VCaP (cell line): ENCODE measurements around the gene RNF167.

Experiments used
- H3K27ac ChIP-seq: fragments of 450-650 bp; 2 replicates; pipeline ENCODE4 v1.5.1; 2017
- TF ChIP-seq, protein P1 (sequence below): fragments of 450-650 bp; conservative IDR thresholded peaks from 2 replicates; pipeline ENCODE4 v1.5.1; 2017; ENCODE audit warnings: mild to moderate bottlenecking, moderate library complexity

The RNF167 gene

DNA sequence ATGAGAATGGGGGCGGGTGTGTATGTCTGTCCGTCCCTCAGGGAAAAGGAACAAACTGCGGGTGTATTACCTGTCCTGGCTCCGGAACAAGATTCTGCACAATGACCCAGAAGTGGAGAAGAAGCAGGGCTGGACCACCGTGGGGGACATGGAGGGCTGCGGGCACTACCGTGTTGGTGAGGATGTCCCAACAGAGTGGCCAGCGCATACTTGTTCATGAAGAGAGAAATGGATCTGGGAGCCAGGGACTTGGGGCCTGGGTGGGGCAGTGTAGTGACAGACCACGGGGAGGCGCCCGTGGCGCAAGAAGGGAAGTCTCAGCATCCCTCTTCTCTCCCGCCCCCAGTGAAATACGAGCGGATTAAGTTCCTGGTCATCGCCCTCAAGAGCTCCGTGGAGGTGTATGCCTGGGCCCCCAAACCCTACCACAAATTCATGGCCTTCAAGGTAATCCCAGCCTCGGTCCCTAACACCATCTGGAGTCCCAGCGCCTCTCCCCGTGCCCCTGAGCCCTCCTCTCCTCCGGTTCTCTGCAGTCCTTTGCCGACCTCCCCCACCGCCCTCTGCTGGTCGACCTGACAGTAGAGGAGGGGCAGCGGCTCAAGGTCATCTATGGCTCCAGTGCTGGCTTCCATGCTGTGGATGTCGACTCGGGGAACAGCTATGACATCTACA lies 44.3 kb upstream of the RNF167 start:
- H3K27ac ChIP-seq = no peak overlapping the region
- TF ChIP-seq, protein P1, sequence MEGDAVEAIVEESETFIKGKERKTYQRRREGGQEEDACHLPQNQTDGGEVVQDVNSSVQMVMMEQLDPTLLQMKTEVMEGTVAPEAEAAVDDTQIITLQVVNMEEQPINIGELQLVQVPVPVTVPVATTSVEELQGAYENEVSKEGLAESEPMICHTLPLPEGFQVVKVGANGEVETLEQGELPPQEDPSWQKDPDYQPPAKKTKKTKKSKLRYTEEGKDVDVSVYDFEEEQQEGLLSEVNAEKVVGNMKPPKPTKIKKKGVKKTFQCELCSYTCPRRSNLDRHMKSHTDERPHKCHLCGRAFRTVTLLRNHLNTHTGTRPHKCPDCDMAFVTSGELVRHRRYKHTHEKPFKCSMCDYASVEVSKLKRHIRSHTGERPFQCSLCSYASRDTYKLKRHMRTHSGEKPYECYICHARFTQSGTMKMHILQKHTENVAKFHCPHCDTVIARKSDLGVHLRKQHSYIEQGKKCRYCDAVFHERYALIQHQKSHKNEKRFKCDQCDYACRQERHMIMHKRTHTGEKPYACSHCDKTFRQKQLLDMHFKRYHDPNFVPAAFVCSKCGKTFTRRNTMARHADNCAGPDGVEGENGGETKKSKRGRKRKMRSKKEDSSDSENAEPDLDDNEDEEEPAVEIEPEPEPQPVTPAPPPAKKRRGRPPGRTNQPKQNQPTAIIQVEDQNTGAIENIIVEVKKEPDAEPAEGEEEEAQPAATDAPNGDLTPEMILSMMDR = no peak

DNA sequence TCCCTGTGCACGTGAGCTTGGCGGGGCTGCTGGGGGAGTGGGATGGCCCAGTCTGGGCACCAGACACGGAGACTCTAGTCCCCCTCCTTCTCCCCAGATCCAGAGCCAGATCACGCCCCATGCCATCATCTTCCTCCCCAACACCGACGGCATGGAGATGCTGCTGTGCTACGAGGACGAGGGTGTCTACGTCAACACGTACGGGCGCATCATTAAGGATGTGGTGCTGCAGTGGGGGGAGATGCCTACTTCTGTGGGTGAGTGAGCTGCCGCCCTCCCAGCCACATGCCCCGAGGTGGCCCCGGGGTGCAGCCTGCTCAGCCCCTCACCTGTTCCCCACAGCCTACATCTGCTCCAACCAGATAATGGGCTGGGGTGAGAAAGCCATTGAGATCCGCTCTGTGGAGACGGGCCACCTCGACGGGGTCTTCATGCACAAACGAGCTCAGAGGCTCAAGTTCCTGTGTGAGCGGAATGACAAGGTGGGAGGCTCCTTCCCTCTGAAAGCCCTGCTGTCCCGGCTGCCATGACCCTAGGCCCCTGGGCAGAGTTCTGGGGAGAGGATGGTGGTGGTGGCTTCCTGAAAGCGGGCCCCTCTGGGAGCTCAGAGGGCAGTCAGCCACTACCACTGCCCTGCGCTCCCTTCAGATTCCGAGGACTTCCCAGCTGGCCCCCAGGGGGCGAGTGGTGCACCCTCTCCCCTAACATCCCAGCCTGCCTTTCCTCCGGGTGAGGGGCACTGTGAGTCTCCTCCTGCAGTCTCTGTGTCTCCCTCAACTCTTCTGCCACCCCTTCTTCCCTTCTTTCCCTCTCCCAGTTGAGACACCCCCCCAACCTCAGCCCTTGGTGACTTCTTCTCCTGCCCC lies 43.5 kb upstream of the RNF167 start:
- H3K27ac ChIP-seq = no peak overlapping the region

DNA sequence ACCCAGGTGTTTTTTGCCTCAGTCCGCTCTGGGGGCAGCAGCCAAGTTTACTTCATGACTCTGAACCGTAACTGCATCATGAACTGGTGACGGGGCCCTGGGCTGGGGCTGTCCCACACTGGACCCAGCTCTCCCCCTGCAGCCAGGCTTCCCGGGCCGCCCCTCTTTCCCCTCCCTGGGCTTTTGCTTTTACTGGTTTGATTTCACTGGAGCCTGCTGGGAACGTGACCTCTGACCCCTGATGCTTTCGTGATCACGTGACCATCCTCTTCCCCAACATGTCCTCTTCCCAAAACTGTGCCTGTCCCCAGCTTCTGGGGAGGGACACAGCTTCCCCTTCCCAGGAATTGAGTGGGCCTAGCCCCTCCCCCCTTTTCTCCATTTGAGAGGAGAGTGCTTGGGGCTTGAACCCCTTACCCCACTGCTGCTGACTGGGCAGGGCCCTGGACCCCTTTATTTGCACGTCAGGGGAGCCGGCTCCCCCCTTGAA lies 42.8 kb upstream of the RNF167 start:
- TF ChIP-seq, protein P1 = no peak

More for the DNA sequence above, 43.5 kb upstream of the RNF167 start:
- TF ChIP-seq, protein P1 = no peak

DNA sequence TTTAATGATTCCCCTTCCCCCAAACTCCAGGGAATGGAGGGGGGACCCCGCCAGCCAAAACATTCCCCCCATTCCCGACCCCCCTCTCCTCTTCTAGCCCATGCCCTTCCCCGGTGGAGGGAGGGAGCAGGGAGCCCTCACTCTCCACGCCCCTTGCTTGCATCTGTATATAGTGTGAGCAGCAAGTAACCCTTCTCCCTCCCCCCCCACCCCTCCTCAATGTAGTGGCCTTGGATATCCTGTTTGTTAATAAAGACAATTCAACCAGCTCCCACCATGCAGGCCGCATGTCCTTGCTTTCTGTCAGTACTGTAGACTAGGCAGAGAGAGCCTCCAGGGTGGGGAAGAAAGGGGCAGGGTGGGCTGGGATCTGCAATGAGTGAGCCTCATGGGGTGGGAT lies 42.3 kb upstream of the RNF167 start:
- TF ChIP-seq, protein P1 = no peak
- H3K27ac ChIP-seq = no peak overlapping the region

More for the DNA sequence above, 42.8 kb upstream of the RNF167 start:
- no peak overlapping the region for H3K27ac ChIP-seq

DNA sequence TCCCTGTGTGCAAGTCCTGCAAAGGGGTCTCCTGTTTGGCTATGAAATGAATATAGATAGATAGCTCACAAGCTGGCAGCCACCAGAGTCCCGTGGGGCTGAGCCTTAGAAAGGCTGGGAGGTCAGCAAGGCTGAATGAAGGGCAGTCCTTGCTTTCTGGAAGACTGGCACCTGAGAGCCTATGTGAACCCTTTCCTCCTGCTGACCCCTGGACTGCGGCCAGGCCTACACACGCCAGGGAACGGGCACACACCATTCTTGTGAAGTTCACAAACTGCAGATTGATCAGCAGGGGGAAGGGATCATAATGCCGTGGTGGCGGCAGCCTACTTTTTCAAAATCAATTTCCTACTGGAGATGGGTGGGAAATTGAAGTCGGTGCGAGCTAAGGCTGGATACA lies 41.7 kb upstream of the RNF167 start:
- TF ChIP-seq, protein P1 = no peak
- no peak overlapping the region for H3K27ac ChIP-seq

DNA sequence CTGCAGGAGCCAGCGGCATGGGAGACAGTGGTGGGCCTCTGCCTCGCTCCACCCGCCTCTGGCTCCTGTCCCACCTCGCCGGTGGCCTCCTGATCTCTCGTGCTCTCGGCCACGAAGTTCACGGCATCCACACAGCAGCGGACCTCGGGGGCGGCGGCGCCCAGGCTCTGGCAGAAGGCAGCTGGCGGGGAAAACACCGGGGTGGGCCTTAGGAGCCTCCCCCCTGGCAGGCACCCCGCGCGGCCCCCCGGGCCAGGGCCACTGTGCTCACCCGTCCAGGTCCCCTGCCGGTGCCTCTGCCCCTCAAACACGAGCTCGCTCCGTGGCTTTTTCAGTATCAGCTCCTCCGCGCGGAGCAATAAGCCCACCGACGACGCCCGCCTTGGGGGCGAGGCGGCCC lies 41.1 kb upstream of the RNF167 start:
- peak overlapping the region; percentile 21; the same call in 1 of the 2 replicates for H3K27ac ChIP-seq
- TF ChIP-seq, protein P1 = no peak
